Measurements from ENCODE around the gene IRX4. TPM values are rescaled to one million over a fixed set of nuclear protein-coding genes. Genes with fewer than 3 reads are reported as not detected.

Gene IRX4
- total RNA-seq, 1 donor from 2014 or later = 0.92 TPM

DNA sequence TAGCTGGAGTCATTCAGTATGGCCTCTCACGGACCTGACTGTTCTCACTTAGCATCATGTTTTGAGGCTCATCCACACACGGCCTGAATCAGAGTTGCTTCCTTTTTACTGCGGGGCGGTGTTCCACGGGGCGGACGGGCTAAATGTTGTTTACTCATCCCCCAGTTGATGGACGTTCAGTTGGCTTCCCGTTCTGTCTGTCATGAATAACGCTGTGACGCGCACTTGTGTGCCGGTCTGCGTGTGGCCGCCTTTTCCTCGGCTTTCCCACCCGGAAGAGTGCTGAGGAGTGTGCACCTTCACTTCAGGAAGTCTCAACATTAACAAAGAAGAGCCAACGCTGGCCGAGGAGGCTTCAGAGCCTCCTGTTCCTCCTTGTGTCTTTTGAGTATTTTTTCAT is 39.0 kb upstream of the IRX4 start:
- no peak for DNase-seq (ENCODE audit: low read depth)
- Histone ChIP-seq H3K4me3 (ENCODE audit: low read depth, low read length) (no peak overlapping the region), H3K36me3 (ENCODE audit: control insufficient read depth, insufficient read depth, low read length) (no peaks in the 10 kb centered on the region), H3K27me3 (ENCODE audit: control insufficient read depth, insufficient read depth, low read length) (no peaks in the 10 kb centered on the region)
- no peak for TF ChIP-seq CTCF (IDR thresholded peaks at IDR 0.05; ENCODE audit: insufficient read depth, low read length, poor library complexity, severe bottlenecking)

- Histone ChIP-seq H3K36me3 (ENCODE audit: control insufficient read depth, insufficient read depth, low read length) (no peaks in the 10 kb centered on the region), H3K4me3 (ENCODE audit: low read depth, low read length) (no peak overlapping the region), H3K27me3 (ENCODE audit: control insufficient read depth, insufficient read depth, low read length) (no peaks in the 10 kb centered on the region)
- no peak for TF ChIP-seq CTCF (IDR thresholded peaks at IDR 0.05; ENCODE audit: insufficient read depth, low read length, poor library complexity, severe bottlenecking)
- no peak for DNase-seq (ENCODE audit: low read depth)
These were observed 37.0 kb upstream of the IRX4 start for GRCh38 chr5:1919750-1920149.

- DNase-seq (ENCODE audit: low read depth) = no peak
- TF ChIP-seq CTCF (IDR thresholded peaks at IDR 0.05; ENCODE audit: insufficient read depth, low read length, poor library complexity, severe bottlenecking) = no peak
- Histone ChIP-seq H3K36me3 (ENCODE audit: control insufficient read depth, insufficient read depth, low read length) (no peaks in the 10 kb centered on the region), H3K27me3 (ENCODE audit: control insufficient read depth, insufficient read depth, low read length) (no peaks in the 10 kb centered on the region), H3K4me3 (ENCODE audit: low read depth, low read length) (no peak overlapping the region)
These were observed 36.5 kb upstream of the IRX4 start for GRCh38 chr5:1919209-1919566.

- H3K27me3 ChIP-seq (ENCODE audit: control insufficient read depth, insufficient read depth, low read length) = no peaks in the 10 kb centered on the region
- no peak overlapping the region for H3K4me3 ChIP-seq (ENCODE audit: low read depth, low read length)
- no peak for TF ChIP-seq CTCF (IDR thresholded peaks at IDR 0.05; ENCODE audit: insufficient read depth, low read length, poor library complexity, severe bottlenecking)
- no peak for DNase-seq (ENCODE audit: low read depth)
- no peaks in the 10 kb centered on the region for H3K36me3 ChIP-seq (ENCODE audit: control insufficient read depth, insufficient read depth, low read length)
These were observed 35.9 kb upstream of the IRX4 start for GRCh38 chr5:1918488-1919208.

GRCh38 chr5:1917830-1918487 is 35.2 kb upstream of the IRX4 start:
- TF ChIP-seq CTCF (IDR thresholded peaks at IDR 0.05; ENCODE audit: insufficient read depth, low read length, poor library complexity, severe bottlenecking) = no peak
- DNase-seq (ENCODE audit: low read depth) = no peak
- no peak overlapping the region for H3K4me3 ChIP-seq (ENCODE audit: low read depth, low read length)
- no peaks in the 10 kb centered on the region for H3K36me3 ChIP-seq (ENCODE audit: control insufficient read depth, insufficient read depth, low read length)
- no peaks in the 10 kb centered on the region for H3K27me3 ChIP-seq (ENCODE audit: control insufficient read depth, insufficient read depth, low read length)
